AG10803 (cell line): Measurements from ENCODE around the gene RAB5B.

Experiments used
- DNase-seq: peaks from one replicate; pipeline ENCODE4 v3.0.0; 2010; ENCODE audit warnings: low read depth
- H3K4me3 ChIP-seq: 2 replicates; pipeline ENCODE4 v1.5.1; 2011; ENCODE audit warnings: mild to moderate bottlenecking, low read length, control low read depth
- CTCF ChIP-seq: conservative IDR thresholded peaks from 2 replicates; pipeline ENCODE4 v1.5.1; 2011; ENCODE audit warnings: mild to moderate bottlenecking, low read length, control low read depth, inconsistent platforms

Gene RAB5B

GRCh38 chr12:56031987-56032386 is 58.1 kb downstream of the RAB5B start:
- no peak overlapping the region for H3K4me3 ChIP-seq
- DNase-seq = no peak
- TF ChIP-seq CTCF = no peak

GRCh38 chr12:56034586-56035332 is 60.9 kb downstream of the RAB5B start:
- H3K4me3 ChIP-seq = no peak overlapping the region
- no peak for DNase-seq
- no peak for TF ChIP-seq CTCF

GRCh38 chr12:56037161-56037560 is 63.3 kb downstream of the RAB5B start:
- no peak overlapping the region for H3K4me3 ChIP-seq
- DNase-seq = no peak
- TF ChIP-seq CTCF = no peak

- DNase-seq = no peak
- H3K4me3 ChIP-seq = no peak overlapping the region
- no peak for TF ChIP-seq CTCF
Observed at GRCh38 chr12:56038022-56038655, 64.3 kb downstream of the RAB5B start.

GRCh38 chr12:56040151-56040550 is 66.3 kb downstream of the RAB5B start:
- no peak for DNase-seq
- no peak for TF ChIP-seq CTCF
- no peak overlapping the region for H3K4me3 ChIP-seq

- no peak for TF ChIP-seq CTCF
- no peak for DNase-seq
Observed at GRCh38 chr12:56040963-56041551, 67.2 kb downstream of the RAB5B start.

More at GRCh38 chr12:56040963-56041551, 67.2 kb downstream of the RAB5B start:
- peak overlapping the region; percentile 70 for H3K4me3 ChIP-seq
